ENCODE measurements around the gene FICD. TPM values are rescaled to one million over a fixed set of nuclear protein-coding genes. Genes with fewer than 3 reads are reported as not detected.

Gene FICD
- total and polyA plus RNA-seq, 10 donors = 1.1 to 12.7 (median 7.7) TPM

DNA sequence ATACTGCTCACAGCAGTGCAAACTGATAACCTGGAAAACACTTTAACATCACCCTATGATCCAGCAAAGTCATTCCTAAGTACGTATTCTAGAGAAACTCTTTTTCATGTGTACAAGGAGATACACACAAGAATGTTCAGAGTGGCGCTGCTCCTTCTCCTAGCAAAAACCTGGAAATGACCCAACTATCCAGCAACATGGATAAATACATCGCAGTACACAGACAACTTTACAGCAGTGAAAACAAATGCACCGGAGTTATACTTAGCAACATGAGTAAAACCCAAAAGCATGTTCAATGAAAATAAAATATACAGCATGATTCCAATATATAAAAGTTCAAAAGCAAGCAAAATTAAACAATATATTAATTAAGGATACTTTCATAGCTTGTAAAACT lies 27.2 kb downstream of the FICD start:
- 93 to 99% (median 97%) methylated on average over 4 of the region's 4 CpGs for WGBS, 5 donors
- TF ChIP-seq POLR2AphosphoS5 (IDR thresholded peaks at IDR 0.05) (no peak), POLR2A (IDR thresholded peaks at IDR 0.05) (no peak)
- TF ChIP-seq, protein P1, sequence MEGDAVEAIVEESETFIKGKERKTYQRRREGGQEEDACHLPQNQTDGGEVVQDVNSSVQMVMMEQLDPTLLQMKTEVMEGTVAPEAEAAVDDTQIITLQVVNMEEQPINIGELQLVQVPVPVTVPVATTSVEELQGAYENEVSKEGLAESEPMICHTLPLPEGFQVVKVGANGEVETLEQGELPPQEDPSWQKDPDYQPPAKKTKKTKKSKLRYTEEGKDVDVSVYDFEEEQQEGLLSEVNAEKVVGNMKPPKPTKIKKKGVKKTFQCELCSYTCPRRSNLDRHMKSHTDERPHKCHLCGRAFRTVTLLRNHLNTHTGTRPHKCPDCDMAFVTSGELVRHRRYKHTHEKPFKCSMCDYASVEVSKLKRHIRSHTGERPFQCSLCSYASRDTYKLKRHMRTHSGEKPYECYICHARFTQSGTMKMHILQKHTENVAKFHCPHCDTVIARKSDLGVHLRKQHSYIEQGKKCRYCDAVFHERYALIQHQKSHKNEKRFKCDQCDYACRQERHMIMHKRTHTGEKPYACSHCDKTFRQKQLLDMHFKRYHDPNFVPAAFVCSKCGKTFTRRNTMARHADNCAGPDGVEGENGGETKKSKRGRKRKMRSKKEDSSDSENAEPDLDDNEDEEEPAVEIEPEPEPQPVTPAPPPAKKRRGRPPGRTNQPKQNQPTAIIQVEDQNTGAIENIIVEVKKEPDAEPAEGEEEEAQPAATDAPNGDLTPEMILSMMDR (IDR thresholded peaks at IDR 0.05 in 8 of 11, conservative IDR thresholded peaks at IDR 0.05 in 3 of 11) = no peak
- DNase-seq = no peak
- Histone ChIP-seq H3K4me3 (no peak overlapping the region), H3K27me3 (replicated peaks in 1 of 7) (no peaks in the 10 kb centered on the region), H3K9me3 (no peaks in the 10 kb centered on the region), H3K36me3 (peaks cover 0 to 94% (median 68%) of the 10 kb centered on the region in 6 donors), H3K4me1 (peaks cover 0 to 29% (median 10%) of the 10 kb centered on the region in 6 donors), H3K27ac (peak overlapping the region in 3 of 8 donors; percentile 62 to 77 (median 76))
- intact Hi-C loops (cut with DNase I; ENCODE audit: low total_unique reads) = no loop called here

DNA sequence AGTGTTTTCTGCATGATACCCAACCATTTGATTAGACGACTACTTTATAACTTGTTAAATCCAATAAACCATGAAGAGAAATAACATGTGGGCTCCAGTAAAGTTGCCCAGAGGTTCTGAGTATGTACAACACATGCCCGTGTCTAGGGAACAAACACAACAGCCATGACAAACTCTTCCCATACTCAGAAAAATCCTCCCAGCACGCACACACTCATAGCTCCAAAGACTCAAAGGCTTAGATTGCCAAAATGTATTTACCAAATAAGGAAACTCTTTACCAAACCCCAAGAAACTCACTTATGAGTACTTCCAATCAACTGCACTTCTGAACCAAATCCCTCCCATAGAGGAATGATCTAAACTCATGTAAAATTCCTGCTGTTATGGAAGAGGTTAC lies 28.6 kb downstream of the FICD start:
- no peaks in the 10 kb centered on the region for H3K27me3 ChIP-seq (replicated peaks in 1 of 7)
- peaks cover 0 to 41% (median 16%) of the 10 kb centered on the region in 6 donors for H3K4me1 ChIP-seq
- H3K36me3 ChIP-seq = peaks cover 0 to 94% (median 70%) of the 10 kb centered on the region in 6 donors
- no peak overlapping the region for H3K27ac ChIP-seq
- intact Hi-C loops (cut with DNase I; ENCODE audit: low total_unique reads) = no loop called here
- WGBS, 5 donors = 90 to 98% (median 93%) methylated on average over 3 of the region's 3 CpGs
- no peak for DNase-seq
- H3K4me3 ChIP-seq = no peak overlapping the region
- TF ChIP-seq POLR2AphosphoS5 (IDR thresholded peaks at IDR 0.05) (no peak), POLR2A (IDR thresholded peaks at IDR 0.05) (no peak)
- TF ChIP-seq, protein P1 (IDR thresholded peaks at IDR 0.05 in 8 of 11, conservative IDR thresholded peaks at IDR 0.05 in 3 of 11) = no peak
- H3K9me3 ChIP-seq = no peaks in the 10 kb centered on the region

DNA sequence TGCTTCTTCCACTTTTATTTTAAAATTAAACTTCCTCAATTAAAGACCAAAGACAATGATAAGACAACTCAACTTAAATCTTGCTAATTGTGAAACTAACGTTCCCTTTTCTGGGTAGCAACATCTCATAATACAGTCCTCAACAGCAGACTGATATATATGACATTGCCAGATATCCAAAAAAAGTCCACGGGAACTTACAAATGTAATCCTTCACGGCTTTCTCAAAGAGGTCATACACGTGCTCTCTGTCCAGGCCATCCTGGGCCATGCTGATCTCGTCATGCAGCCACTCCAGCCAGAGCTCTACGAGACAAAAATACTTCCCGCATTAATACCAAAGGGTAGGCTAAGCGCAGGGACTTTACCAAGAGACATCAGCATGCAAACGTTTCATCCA lies 32.6 kb downstream of the FICD start:
- Histone ChIP-seq H3K27ac (no peak overlapping the region), H3K27me3 (replicated peaks in 1 of 7) (no peaks in the 10 kb centered on the region), H3K36me3 (peaks cover 0 to 70% (median 59%) of the 10 kb centered on the region in 6 donors), H3K9me3 (no peaks in the 10 kb centered on the region), H3K4me1 (peaks cover 13 to 60% (median 42%) of the 10 kb centered on the region in 6 donors), H3K4me3 (no peak overlapping the region)
- intact Hi-C loops (cut with DNase I; ENCODE audit: low total_unique reads) = no loop called here
- TF ChIP-seq POLR2A (IDR thresholded peaks at IDR 0.05) (no peak), POLR2AphosphoS5 (IDR thresholded peaks at IDR 0.05) (no peak)
- TF ChIP-seq, protein P1 (IDR thresholded peaks at IDR 0.05 in 8 of 11, conservative IDR thresholded peaks at IDR 0.05 in 3 of 11) = no peak
- no peak for DNase-seq
- 63 to 90% (median 72%) methylated on average over 9 of the region's 9 CpGs for WGBS, 5 donors

DNA sequence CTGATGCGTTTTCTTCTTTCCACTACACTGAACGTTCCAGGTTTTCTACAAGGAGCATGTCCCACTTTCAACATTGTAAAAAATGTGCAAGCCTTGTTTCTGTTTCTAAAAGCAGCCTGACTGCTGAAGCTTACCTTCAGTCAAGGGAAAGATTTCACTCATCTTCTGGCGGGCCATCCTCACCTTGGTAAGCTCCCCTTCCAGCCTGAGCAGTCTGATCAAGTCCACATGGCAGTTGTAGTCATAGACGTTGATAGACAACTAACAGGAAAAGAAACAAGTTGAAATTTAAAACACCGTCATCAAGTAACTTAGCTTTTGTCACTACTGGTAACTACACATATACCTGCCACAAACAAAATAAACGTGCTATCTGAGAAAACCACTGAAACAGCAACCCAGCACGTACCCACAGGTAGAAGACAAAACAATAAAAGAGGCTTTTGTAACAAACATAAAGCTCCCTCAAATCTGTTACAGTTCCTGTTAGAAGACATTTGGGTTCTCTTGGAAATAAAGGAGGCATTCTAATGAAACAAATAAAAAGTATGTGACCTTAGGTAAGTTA lies 34.0 kb downstream of the FICD start:
- Histone ChIP-seq H3K4me1 (peaks cover 14 to 73% (median 56%) of the 10 kb centered on the region in 6 donors), H3K9me3 (no peaks in the 10 kb centered on the region), H3K4me3 (no peak overlapping the region), H3K27ac (no peak overlapping the region), H3K36me3 (peaks cover 0 to 61% (median 46%) of the 10 kb centered on the region in 6 donors), H3K27me3 (replicated peaks in 1 of 7) (no peaks in the 10 kb centered on the region)
- no peak for DNase-seq
- WGBS, 5 donors = 60 to 70% (median 68%) methylated on average over 7 of the region's 7 CpGs
- TF ChIP-seq POLR2A (IDR thresholded peaks at IDR 0.05) (no peak), POLR2AphosphoS5 (IDR thresholded peaks at IDR 0.05) (no peak)
- TF ChIP-seq, protein P1 (IDR thresholded peaks at IDR 0.05 in 8 of 11, conservative IDR thresholded peaks at IDR 0.05 in 3 of 11) = no peak
- intact Hi-C loops (cut with DNase I; ENCODE audit: low total_unique reads) = no loop called here
